Erythroblast (primary cell): ENCODE measurements around the gene ASB1.

ENCODE experiments used
- DNase-seq, 2 experiments: peaks; one replicate each; lab custom pipeline; 2025; lab: John Stamatoyannopoulos, UW
- GATA1 ChIP-seq: IDR thresholded peaks from 2 replicates; pipeline ENCODE4 v1.6.1; 2011; ENCODE audit warnings: low read depth, mild to moderate bottlenecking, control low read depth, low read length, moderate library complexity
- POLR2A ChIP-seq: IDR thresholded peaks from 2 replicates; pipeline ENCODE4 v1.6.1; 2011; ENCODE audit warnings: mild to moderate bottlenecking, low read length

The ASB1 gene

GRCh38 chr2:238498691-238499295 lies 72.1 kb downstream of the ASB1 start:
- DNase-seq, result no peak

GRCh38 chr2:238499731-238500580 lies 73.2 kb downstream of the ASB1 start:
- TF ChIP-seq GATA1, result no peak
- no peak for TF ChIP-seq POLR2A
- DNase-seq, result no peak

More at GRCh38 chr2:238498691-238499295, 72.1 kb downstream of the ASB1 start:
- TF ChIP-seq POLR2A, result no peak
- TF ChIP-seq GATA1, result no peak

- TF ChIP-seq POLR2A, result no peak
- TF ChIP-seq GATA1, result no peak
- DNase-seq, result no peak
Observed at GRCh38 chr2:238501311-238501710, 74.6 kb downstream of the ASB1 start.
